Measurements from ENCODE around the gene KCMF1.

DNA sequence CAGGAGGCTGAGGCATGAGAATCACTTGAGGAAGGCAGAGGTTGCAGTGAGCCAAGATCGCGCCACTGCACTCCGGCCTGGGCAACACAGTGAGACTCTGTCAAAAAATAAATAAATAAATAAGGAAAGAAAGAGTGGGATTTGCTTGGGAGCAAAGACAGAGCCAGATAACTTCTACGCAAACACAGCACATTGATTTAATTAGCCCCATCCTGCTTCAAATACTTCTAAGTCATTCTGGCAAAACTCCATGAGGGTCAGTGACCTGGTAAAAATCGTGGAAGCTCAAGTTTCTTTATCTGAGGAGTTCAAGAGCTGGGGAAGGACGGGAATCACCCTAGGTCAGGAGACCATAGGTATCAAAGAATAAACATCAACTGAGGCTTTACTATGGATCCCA, 91.6 kb downstream of the KCMF1 start:
- no peak for TF ChIP-seq CTCF (conservative IDR thresholded peaks at IDR 0.05; ENCODE audit: low read depth, low read length)
- TF ChIP-seq EZH2 (IDR thresholded peaks at IDR 0.05; ENCODE audit: low read length, unreplicated experiment), result no peak
- TF ChIP-seq EZH2phosphoT487 (IDR thresholded peaks at IDR 0.05; ENCODE audit: borderline replicate concordance, low read length), result no peak

Data from PC-3 (cell line).